ENCODE measurements around the gene PSME4. TPM values are rescaled to one million over a fixed set of nuclear protein-coding genes. Genes with fewer than 3 reads are reported as not detected.
"Not testable (repeated sequence)": the region's sequence is repeated elsewhere in the genome, so short reads cannot be mapped to it uniquely, and the experiment has no call there.

Gene PSME4
- polyA plus RNA-seq, 1 donor from 2014 or later, result 6.3 TPM

GRCh38 chr2:53851052-53851757 lies 119.6 kb downstream of the PSME4 start:
- H3K36me3 Mint-ChIP-seq, result peaks cover 15% of the 10 kb centered on the region
- not testable (repeated sequence) for H3K27me3 Mint-ChIP-seq, H3K4me3 Mint-ChIP-seq, H3K4me1 Mint-ChIP-seq, H3K9me3 Mint-ChIP-seq, H3K27ac Mint-ChIP-seq

DNA sequence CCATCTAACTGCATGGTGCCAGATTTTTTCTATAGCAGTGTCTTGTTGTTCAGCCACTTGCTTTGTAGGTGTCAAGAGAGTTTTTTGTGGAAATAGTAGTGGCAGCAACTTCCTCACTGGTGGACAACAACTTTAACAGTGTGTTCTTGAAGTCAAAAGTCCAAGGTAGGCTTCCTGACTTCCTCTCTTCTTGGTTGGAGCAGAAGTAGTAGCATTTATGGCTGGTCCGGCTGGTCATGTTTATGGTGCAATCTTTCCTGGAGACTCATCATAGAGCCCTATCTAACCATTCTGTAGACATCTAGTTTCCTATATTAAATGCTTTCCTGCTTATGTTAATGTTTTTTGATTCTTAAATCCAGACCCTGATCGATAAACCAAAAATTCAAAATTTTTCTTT lies 122.7 kb downstream of the PSME4 start:
- no peaks in the 10 kb centered on the region for H3K9me3 Mint-ChIP-seq
- no peak overlapping the region for H3K4me3 Mint-ChIP-seq
- H3K36me3 Mint-ChIP-seq, result peaks cover 13% of the 10 kb centered on the region
- H3K27ac Mint-ChIP-seq, result no peak overlapping the region
- H3K27me3 Mint-ChIP-seq, result no peaks in the 10 kb centered on the region
- H3K4me1 Mint-ChIP-seq, result peaks cover 5 to 12% (median 9%) of the 10 kb centered on the region in 3 donors

GRCh38 chr2:53843595-53843994 lies 127.2 kb downstream of the PSME4 start:
- Mint-ChIP-seq H3K27me3 (no peaks in the 10 kb centered on the region), H3K27ac (peak overlapping the region in 1 of 3 donors; percentile 9)

DNA sequence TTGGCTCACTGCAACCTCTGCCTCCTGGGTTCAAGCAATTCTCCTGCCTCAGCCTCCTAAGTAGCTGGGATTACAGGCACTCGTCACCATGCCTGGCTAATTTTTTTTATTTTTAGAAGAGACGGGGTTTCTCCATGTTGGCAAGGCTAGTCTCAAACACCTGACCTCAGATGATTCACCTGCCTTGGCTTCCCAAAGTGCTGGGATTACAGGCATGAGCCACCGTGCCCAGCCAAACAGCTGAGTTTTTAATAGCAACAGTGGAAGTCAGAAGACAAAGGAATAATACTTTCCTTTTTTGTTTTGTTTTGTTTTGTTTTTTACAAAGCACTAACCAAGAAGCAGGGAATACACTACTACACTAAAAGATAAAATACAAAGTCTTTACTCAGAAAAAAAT lies 127.9 kb downstream of the PSME4 start:
- Mint-ChIP-seq H3K27me3 (no peaks in the 10 kb centered on the region), H3K27ac (no peak overlapping the region), H3K36me3 (peaks cover 3% of the 10 kb centered on the region), H3K9me3 (peaks cover 0 to 2% (median 1%) of the 10 kb centered on the region in 3 donors), H3K4me3 (no peak overlapping the region), H3K4me1 (peaks cover 4 to 10% (median 5%) of the 10 kb centered on the region in 3 donors)

More at GRCh38 chr2:53843595-53843994, 127.2 kb downstream of the PSME4 start:
- peaks cover 7% of the 10 kb centered on the region for H3K36me3 Mint-ChIP-seq
- no peak overlapping the region for H3K4me3 Mint-ChIP-seq
- H3K9me3 Mint-ChIP-seq, result peaks cover 0 to 2% (median 1%) of the 10 kb centered on the region in 3 donors
- peaks cover 5 to 12% (median 9%) of the 10 kb centered on the region in 3 donors for H3K4me1 Mint-ChIP-seq

DNA sequence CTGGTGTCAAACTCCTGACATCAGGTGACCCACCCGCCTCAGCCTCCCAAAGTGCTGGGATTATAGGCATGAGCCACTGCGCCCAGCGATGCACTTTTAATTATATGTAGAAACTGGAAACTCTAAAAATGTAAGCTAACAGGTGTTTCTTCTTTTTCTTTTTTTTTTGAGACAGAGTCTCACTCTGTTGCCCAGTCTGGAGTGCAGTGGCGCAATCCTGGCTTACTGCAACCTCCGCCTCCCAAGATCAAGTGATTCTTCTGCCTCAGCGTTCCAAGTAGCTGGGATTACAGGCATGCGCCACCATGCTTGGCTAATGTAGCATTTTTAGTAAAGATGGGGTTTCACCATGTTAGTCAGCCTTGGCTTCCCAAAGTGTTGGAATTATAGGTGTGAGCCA lies 129.1 kb downstream of the PSME4 start:
- H3K27me3 Mint-ChIP-seq, result not testable (repeated sequence)

DNA sequence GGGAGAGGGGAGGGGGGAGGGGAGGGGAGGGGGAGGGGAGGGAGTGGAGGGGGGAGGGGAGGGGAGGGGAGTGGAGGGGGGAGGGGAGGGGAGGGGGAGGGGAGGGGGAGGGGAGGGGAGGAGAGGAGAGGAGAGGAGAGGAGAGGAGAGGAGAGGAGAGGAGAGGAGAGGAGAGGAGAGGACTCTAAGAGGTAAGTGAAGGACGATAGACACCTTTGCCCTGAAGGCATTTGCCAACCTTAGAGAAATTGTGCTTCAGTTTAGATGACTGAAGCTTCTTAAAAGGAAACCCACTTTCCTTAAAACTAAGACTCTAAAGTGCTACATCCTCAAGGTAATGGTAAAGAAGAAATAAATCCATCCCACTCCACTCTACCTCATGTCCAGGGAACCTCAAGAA lies 130.2 kb downstream of the PSME4 start:
- Mint-ChIP-seq H3K27ac (no peak overlapping the region), H3K36me3 (peaks cover 4% of the 10 kb centered on the region), H3K9me3 (peaks cover 0 to 2% (median 1%) of the 10 kb centered on the region in 3 donors), H3K4me1 (peaks cover 0 to 10% (median 5%) of the 10 kb centered on the region in 3 donors), H3K27me3 (no peaks in the 10 kb centered on the region), H3K4me3 (no peak overlapping the region)

More for the DNA sequence above, 129.1 kb downstream of the PSME4 start:
- H3K27ac Mint-ChIP-seq, H3K4me1 Mint-ChIP-seq, H3K36me3 Mint-ChIP-seq, H3K9me3 Mint-ChIP-seq, H3K4me3 Mint-ChIP-seq: not testable (repeated sequence)

- H3K27ac Mint-ChIP-seq, H3K27me3 Mint-ChIP-seq, H3K4me3 Mint-ChIP-seq, H3K4me1 Mint-ChIP-seq, H3K9me3 Mint-ChIP-seq: not testable (repeated sequence)
- peaks cover 19% of the 10 kb centered on the region for H3K36me3 Mint-ChIP-seq
Measured at GRCh38 chr2:53829980-53830290, 140.9 kb downstream of the PSME4 start.

- Mint-ChIP-seq H3K4me1 (peaks cover 0 to 3% (median 0%) of the 10 kb centered on the region in 3 donors), H3K9me3 (peaks cover 0 to 5% (median 2%) of the 10 kb centered on the region in 3 donors), H3K27ac (no peak overlapping the region), H3K36me3 (peaks cover 19% of the 10 kb centered on the region), H3K27me3 (no peaks in the 10 kb centered on the region), H3K4me3 (no peak overlapping the region)
Measured at GRCh38 chr2:53829273-53829979, 141.4 kb downstream of the PSME4 start.

- no peak overlapping the region for H3K27ac Mint-ChIP-seq
- H3K4me3 Mint-ChIP-seq, result no peak overlapping the region
- peaks cover 0 to 5% (median 2%) of the 10 kb centered on the region in 3 donors for H3K9me3 Mint-ChIP-seq
- H3K27me3 Mint-ChIP-seq, result no peaks in the 10 kb centered on the region
- H3K4me1 Mint-ChIP-seq, result peaks cover 0 to 3% (median 0%) of the 10 kb centered on the region in 3 donors
- H3K36me3 Mint-ChIP-seq, result peaks cover 17% of the 10 kb centered on the region
Measured at GRCh38 chr2:53828331-53828730, 142.5 kb downstream of the PSME4 start.

GRCh38 chr2:53827398-53828175 lies 143.2 kb downstream of the PSME4 start:
- Mint-ChIP-seq H3K27ac (no peak overlapping the region), H3K36me3 (peaks cover 17% of the 10 kb centered on the region), H3K9me3 (peaks cover 0 to 5% (median 2%) of the 10 kb centered on the region in 3 donors), H3K27me3 (no peaks in the 10 kb centered on the region), H3K4me3 (no peak overlapping the region), H3K4me1 (peaks cover 0 to 3% (median 0%) of the 10 kb centered on the region in 3 donors)

GRCh38 chr2:53826587-53827397 lies 144.0 kb downstream of the PSME4 start:
- H3K4me1 Mint-ChIP-seq, result peaks cover 0 to 3% (median 0%) of the 10 kb centered on the region in 3 donors
- H3K27me3 Mint-ChIP-seq, result no peaks in the 10 kb centered on the region
- peaks cover 14% of the 10 kb centered on the region for H3K36me3 Mint-ChIP-seq
- no peak overlapping the region for H3K4me3 Mint-ChIP-seq
- peaks cover 0 to 5% (median 2%) of the 10 kb centered on the region in 3 donors for H3K9me3 Mint-ChIP-seq
- H3K27ac Mint-ChIP-seq, result no peak overlapping the region

- H3K36me3 Mint-ChIP-seq, result peaks cover 8% of the 10 kb centered on the region
- no peaks in the 10 kb centered on the region for H3K27me3 Mint-ChIP-seq
- no peak overlapping the region for H3K27ac Mint-ChIP-seq
- H3K9me3 Mint-ChIP-seq, result peaks cover 0 to 5% (median 2%) of the 10 kb centered on the region in 3 donors
- no peak overlapping the region for H3K4me3 Mint-ChIP-seq
- H3K4me1 Mint-ChIP-seq, result peaks cover 0 to 3% (median 0%) of the 10 kb centered on the region in 3 donors
Measured at GRCh38 chr2:53826030-53826410, 144.8 kb downstream of the PSME4 start.

DNA sequence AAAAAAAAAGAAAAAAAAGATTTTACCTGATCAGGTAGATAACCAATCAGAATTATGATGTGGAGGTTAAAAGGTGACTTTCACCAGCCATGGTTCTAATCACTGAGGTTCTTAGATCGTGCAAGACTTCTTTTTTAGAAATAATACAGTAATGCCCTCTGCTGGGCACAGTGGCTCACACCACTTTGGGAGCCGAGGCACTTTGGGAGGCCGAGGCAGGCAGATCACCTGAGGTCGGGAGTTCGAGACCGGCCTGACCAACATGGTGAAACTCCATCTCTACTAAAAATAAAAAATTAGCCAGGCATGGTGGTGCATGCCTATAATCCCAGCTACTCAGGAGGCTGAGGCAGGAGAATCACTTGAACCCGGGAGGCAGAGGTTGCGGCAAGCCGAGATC lies 147.2 kb downstream of the PSME4 start:
- not testable (repeated sequence) for H3K27ac Mint-ChIP-seq, H3K4me1 Mint-ChIP-seq, H3K9me3 Mint-ChIP-seq, H3K27me3 Mint-ChIP-seq, H3K4me3 Mint-ChIP-seq, H3K36me3 Mint-ChIP-seq

GRCh38 chr2:53821810-53822209 lies 149.0 kb downstream of the PSME4 start:
- Mint-ChIP-seq H3K36me3 (no peaks in the 10 kb centered on the region), H3K9me3 (no peaks in the 10 kb centered on the region), H3K4me1 (peaks cover 0 to 4% (median 0%) of the 10 kb centered on the region in 3 donors), H3K27me3 (no peaks in the 10 kb centered on the region), H3K4me3 (no peak overlapping the region), H3K27ac (no peak overlapping the region)

Measured in IgD-negative memory B cell (primary cell).